Effector CD4-positive, alpha-beta T cell (primary cell): Measurements from ENCODE around the gene GBGT1.

Source experiments
- DNase-seq: peaks from one replicate; pipeline ENCODE4 v3.0.0-alpha.2; 2020

The GBGT1 gene

DNA sequence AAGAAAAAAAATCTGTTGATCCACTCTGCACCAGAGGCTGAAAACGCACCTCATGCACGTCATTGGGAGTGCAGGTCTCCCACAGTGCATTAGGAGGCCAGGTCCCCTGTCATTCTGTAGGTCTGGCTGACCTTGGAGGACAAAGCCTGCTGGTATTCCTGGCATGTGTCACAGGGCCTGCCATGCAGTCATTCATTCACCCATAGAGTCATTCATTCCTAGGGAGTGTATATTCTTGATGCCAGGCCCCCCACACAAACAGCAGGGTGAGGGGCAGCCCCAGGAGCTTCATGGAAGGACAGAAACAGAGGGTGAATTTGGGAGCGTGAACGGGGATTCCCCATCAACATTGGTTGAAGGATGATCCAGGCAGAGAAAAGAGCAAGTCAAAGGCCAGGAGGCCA lies 2.2 kb downstream of the GBGT1 start:
- DNase-seq: no peak

DNA sequence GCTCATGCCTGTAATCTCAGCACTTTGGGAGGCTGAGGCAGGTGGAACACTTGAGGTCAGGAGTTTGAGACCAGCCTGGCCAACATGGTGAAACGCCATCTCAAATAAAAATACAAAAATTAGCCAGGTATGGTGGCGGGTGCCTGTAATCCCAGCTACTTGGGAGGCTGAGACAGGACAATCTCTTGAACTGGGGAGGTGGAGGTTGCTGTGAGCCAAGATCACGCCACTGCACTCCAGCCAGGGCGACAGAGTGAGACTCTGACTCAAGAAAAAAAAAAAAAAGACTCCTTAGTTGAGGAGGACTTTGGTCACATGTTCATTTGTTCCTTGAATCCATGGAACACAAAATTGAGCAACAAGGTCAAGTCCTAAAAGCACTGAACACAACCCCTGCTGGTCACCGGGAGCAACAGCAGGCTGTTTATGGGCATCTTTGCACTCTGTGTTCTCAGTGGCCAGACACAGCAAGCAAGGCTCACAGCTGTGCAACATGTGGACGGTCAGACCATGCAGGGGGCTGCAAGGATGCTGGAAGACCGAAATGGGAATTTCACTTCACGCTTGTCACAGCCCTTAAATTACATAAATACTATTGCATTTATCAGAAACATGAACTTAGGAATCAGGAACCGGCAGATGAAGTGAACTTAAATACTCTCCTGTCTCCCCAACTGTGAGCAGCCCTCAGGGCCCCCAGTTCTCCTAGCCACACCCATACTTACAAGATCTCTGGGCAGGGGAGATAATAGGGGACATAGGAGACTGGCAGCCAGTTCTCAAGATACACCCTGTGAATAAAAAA lies 2.8 kb downstream of the GBGT1 start:
- DNase-seq: peak; percentile 41

DNA sequence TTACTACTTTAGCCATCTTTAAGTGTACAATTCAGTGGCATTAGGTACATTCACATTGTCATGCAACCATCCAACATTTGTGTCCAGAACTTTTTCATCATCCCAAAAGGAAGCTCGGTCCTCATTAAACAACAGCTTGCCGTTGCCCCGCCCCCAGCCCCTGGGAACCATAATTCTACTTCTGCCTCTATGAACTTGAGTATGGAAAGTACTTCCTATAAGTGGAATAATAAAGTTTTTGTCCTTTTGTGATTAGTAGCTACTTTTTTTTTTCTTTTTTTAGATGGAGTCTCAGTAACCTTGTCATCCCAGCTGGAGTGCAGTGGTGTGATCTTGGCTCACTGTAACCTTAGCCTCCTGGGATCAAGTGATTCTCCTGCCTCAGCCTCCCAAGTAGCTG lies 5.0 kb downstream of the GBGT1 start:
- no peak for DNase-seq

DNA sequence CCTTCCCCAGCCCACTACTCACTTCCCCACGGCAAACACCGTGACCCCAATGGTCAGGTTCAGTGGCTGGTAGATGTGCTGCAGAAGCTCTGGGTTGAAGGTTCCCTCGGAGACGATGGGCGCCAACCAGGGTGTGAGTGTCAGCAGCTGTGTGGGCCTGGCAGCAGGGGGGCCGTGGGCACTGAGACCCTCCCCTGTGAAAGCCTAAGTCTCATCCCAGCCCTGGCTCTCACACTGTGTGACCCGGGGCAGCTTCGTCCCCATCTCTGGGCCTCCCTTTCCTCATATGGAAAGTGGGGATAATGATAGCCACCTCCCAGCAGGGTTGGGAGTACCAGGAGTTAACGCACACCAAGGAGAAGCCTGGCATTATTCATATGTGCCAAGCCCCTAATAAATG lies 8.6 kb downstream of the GBGT1 start:
- DNase-seq: no peak

DNA sequence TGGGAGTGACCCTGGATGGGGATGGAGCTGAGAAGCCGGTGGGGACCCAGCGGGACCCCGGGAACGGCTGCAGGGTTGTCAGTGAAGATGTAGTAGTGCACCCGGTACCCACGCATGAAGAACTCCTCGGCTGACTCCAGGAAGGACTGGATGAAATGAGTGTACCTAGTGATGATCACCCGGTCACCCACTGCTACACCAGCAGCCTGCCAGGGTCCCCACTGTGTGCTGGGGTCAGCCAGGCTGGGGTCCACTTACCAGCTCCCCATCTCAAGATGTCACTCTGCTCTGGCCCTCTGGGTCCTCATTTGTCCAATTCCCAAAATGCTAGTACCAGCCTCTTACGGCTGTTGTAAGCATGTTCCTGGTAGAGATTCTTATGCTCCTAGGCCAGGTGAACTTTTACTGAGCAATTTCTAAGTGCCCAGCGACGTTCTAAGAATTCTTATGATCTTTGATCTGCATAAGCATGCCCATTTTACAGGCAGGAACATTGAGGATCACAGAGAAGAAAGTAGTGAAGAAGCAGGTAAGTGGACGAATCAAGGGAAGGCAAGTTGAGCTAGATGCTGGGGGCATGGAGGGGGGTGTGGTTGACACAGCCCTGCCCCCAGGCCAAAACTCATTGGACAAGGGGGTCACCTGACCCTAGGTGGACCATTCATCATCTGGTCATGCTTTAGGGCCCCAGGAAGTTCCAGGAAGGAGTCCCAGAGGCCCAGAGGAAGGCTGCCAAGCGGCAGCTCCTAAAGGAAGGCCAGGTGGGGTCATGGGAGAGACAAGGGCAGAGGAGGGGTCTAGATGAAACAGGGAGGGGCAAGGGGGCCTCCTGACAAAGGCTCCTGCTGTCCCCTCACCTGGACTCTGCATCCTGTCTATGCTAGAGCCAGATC lies 9.4 kb downstream of the GBGT1 start:
- no peak for DNase-seq

DNA sequence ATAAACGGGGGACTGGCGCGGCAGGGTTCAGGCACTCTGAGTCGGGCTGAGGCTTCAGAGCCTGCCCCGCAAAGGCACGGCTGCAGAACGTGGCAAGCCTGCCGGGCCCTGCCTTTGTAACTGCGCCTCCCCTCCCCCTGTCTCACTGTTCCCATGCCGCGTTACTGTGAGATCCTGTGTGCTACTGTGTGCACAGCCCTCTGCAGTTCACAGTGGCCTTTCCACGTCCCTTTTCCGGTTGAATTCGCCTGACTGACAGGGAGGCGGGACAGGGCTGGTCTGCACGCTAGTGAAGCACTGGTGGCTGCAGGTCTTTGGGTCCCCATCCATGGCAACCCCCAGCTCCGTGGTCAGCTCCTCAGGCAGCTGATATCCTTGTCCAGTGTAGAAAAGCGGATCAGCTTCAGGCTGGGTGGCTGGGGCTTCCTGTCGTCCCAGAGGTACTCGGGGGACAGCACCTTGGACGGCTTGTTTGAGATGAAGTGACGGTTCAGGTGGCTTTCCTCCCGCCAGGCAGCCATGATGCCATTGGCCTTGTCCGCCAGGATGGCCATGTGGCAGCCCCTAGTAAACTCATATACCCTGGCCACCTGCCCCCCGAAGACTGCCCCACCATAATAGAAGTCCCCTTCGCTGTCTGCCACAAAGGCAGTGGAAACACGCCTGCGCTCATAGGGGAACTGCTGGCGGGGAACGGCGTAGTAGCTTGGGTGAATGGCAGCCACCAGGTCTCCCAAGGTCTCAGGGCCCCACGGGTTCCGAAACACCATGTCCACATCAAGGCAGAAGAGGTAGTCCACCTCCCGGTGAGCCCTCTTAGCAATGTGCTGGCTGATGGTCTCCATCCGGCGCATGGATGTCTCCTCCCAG lies 10.3 kb downstream of the GBGT1 start:
- DNase-seq: no peak

DNA sequence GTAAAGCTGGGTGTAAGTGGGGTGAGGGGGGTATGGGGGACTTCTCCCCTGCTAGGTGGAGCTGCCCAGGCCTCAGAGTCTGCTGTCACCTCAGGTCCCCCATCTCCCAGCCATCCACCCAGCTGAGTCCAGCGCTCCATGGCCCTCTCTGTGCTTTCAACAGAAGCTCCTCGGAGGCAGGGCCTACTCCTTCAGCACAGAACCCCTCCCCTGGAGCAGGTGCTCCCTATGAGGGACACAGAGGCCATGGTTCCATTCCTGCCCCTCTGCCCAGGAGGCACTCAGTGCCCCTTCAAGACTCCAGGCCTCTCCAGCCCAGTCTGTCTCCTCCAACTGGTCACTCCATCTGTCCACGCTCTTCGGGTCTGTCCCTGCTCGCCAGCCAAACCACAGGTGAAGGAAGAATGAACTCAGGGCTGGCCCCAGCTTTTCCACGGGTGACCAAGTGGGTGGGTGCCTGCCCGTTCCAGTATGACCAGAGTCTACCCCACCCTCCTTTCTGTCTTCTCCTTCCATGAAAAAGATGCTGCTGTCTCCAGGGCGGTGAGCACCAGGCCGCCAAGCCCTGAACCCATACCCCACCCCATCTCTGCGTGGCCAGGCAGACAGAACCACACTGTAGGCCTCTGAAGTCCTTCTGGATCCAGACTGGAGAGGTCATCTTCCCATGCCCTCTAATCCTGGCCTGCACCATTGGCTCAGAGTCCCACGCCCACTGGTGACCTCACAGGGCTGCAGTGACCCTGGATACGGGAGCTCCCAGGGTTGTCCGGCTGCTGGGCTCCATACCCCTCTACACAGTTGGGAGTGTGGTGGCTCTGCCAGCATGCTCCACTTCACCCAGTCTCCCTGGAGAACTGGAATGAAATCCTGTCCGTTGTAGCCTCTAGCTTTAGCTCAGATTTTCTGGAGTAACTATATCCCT lies 11.9 kb downstream of the GBGT1 start:
- no peak for DNase-seq

DNA sequence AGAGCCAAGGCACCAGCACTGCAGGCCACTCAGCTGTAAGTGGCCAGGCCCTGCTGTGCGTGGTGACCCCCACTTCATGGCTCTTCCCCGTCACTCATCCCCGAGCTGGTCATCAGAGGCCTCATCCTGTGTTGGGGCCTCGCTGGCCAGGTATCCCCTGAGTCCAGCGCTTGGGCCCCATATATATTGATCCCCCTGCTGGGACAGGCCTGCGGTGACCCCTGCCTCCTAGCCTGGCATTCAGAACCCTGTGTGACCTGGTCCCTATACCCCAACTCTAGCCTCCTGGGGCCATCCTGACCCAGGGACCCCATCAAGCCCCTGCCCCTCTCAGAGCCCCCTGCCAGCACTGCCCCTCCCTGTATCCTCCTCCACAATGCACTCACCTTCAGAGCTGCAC lies 12.7 kb downstream of the GBGT1 start:
- DNase-seq: no peak

DNA sequence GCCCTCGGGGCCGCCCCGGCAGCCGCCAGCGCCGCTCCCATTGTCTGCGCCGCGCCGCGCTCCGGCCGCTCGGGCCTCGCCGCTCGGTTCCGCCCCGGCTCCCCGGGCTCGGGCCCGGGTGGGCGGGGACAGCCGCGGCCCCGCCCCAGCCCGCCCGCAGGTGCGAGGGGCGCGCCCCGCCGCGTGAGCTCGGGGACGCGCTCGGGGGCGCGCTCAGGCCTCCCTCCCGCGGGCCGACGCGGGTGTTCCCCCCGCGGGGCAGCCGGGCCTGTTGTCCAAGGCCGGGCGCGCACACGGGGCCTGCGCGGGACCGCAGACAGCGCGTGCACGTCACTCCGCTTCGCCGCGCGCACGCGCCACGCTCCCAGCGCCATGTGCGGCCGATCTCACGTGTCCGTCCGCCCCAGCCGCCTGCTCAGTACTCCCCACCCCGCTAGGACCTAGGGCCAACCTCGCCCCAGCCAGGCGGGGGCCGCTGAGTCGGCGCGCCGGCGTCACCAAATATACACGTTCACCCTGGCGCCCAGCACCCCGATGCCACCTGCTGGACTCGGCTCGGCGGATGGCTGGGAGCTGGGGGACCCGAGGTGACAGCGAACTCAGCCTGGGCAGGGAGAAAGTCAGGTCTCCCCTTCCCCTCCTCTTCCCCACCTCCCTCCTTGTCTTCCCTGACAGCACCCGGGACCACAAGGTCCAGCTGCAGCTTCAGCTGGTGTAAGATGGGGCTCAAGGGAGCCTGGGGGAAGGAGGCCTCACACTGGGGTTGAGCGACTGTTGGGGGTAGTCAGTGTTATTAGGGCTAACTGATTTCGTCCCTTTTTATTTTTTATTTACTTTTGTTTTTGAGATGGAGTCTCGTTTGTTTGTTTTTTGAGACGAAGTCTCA lies 14.3 kb downstream of the GBGT1 start:
- peak; percentile 74 for DNase-seq

DNA sequence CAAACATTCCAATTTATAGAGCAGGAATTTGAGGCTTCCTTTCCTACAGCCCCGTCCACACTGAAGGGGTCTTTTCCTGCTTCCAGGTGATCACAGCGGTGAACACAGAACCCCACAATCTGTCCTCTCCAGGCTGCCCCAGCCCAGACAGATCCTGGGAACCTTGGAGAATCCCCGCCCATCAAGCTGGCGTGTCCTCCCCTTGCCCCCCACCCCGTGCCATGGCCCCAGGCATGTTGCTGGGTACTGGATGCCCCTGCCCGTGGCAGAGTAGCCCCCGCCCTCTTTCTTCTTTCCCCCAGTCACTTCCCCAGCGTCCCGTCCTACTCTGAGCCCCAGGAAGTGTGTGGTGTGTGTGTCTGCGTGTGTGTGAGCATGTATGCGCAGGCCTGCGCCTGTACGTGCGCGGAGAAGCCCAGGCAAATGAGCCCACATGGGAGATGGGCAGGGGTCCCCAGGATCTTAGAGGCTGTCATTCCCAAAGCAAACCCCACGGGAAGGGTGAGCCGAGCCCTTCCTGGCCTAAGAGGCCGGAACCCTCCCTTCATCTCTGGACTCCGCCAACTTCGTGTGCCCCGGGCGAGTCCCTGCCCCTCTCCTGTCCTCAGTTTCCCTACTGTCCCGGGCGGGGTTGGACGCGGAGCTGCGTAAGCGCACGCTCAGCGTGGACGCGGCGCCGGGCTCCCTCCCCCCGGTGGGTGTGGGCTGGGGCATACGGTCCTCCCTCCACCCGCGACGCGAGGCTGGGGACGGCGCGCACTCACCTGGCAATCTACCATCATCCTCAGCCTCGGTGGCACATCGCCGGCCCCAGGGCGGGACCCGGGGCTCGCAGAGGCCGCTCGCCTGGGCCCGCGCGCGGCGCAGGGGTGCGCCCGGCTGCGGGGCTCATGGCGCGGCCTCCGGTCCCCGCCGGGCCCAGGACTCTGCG lies 15.2 kb downstream of the GBGT1 start:
- DNase-seq: peak; percentile 57

DNA sequence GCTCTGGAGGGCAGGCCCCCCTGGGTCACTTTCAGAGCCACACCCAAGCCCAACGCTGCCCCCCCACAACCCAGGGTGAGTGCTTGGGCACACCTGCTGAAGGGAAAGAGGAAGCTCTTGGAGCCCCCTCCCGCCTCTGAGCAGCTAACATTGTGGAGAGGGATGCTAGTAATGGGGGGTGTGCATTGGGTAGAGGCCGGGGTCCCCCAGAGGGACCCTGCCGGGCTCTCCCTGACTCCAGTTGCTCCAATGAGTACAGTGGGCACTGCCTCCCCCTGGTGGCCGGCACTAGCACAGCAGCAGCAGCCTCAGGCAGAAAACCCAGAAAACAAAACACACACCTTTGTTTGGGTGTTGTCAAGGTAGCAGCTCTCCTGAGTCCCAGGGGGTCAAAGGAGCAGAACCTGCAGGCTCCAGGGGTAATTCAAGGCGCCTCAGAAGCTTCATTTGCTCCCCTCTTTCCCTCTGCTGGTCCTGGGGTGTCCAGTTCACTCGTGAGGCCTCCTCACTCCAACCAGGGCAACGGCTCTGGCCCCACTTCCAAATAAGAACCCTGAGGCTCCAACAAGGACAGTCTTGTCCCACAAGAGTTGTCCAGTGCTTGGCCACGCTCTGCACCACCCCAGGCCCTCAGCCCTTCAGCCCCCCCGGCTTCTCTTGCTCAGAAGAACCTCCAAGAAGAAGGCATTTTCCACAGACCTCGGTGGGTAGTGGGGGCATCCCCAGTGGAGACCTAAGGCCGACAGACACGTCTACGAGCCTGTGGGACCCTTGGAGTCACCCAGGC lies 16.1 kb downstream of the GBGT1 start:
- peak; percentile 88 for DNase-seq

DNA sequence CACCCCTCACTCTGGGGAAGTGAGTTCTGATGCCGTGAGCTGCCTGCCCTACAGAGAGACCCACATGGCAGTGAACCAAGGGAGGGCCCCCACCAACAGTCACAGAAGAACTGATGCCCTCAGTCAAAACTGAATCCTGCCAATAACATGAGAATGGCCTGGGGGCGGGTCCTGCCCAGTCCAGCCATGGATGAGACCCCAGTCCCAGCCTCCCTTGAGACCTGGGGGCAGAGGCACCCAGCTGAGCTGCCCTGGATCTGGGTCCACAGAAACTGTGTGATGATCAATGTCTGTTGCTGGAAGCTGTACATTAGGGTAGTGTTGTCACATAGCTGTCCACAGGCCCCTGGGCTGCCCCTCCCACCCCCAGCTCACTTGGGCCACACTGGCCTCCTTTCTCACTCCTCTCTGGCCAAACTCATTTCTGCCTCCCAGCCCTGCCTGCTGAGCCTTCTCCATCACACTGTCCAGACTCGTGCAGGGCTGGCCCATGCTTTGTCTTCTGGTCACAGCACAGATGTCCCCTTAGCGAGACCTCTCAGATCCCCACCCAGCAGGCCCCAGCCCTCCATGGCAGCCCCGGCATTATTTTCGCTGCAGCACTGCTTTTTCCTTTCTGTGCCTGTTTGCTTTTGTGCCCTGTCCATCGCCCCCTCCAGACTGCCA lies 16.8 kb downstream of the GBGT1 start:
- DNase-seq: no peak

DNA sequence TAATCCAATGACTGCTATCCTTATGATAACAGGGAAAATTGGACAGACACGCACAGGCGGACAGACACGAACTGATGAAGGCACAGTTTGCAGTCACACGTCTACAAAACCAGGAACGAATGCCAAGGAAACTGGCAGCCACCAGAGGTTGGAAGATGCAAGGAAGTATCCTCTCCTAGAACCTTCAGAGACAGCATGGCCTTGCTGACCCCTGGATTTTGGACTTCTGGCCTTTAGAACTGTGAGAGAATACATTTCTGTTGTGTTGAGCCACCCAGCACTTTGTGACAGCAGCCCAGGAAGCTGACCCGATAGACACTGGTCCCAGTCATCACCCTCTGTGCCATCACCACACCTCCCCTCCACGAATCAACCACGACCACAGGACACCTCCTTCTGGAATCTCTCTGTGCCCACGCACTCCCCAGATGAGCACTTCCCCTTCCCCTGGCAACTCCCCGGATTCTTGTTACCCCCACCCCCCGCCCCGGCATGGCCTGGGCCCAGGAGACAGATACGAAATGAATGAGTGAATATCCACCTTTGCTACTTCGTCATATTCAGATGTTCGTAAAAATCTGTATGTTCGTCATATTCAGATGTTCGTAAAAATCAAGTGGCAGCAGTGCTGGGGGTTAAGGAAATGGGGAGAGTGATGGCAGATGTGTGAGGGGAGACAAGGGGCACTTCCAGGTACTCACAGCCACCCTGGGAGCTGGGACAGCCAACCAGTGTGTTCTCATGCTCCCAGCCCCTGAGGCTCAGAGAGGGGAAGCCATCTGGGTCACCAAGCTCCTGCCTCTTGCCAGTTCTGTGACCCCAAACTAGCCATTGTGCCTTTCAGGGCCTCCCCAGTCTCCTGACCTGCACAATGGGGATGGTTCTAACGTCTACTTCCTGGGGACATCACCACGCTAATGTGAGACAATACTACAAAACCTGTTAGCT lies 18.5 kb downstream of the GBGT1 start:
- no peak for DNase-seq

DNA sequence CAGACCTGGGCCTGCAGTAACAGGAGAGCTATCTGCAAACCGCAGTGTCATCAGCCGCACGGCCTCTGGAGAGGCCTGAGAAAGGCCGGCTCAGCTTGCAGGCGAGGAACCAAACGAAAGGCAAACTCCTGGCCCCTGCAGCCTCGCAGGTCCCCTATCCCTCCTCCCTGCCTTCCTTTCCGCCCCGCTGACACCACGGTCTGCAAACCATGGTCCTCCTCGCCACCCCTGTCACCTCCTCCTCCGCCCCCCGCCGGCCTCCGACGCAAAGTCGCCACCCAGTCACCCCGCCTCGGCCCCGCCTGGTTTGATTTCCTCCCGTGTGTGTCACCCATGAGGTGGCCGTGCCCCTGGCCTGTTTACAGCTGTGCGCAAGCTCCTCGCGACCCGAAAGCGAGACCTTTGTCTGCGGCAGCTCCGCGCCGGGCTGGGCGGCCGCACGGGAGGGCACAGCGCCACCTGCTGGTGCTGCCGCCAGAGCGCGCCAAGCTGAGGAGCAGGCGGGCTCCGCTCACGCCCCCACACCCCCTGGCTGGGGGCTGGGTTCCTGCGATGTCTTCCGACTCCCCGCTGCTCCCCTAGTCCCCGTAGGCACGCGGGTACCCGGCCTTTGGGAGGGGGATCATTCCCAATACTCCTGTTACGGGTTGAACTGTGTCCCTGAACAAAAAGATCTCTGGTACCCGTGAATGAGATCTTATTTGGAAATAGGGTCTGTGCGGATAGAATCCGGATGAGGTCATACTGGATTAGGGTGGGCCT lies 19.4 kb downstream of the GBGT1 start:
- DNase-seq: peak; percentile 90

DNA sequence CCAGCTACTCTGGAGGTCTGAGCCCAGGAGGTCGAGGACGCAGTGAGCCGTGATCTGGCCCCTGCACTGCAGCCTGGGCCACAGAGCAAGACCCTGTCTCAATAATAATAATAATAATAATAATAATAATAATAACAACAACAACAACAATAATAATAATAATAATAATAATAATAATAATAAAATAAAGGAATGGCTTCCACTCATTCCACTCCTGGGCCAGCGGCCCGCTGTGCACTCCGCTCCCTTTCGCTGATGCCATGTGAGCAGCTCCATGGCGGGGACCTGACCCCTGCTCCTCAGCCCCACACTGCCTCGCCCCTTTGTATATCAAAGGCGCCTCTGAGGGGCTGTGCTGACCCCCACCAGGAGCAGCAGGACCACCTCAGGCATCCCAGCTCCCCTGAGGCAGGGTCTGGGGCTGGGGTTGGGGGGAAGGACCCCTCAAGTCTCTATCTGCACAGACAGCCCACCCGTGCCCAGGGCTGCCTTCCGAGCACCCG lies 20.0 kb downstream of the GBGT1 start:
- no peak for DNase-seq
